Type B pancreatic cell (in vitro differentiated cells): ENCODE measurements around the gene ADGRF3. TPM values are rescaled to one million over a fixed set of nuclear protein-coding genes. Genes with fewer than 3 reads are reported as not detected.
"Not testable (repeated sequence)": the region's sequence is repeated elsewhere in the genome, so short reads cannot be mapped to it uniquely, and the experiment has no call there.

Experiments
- DNase-seq: peaks from one replicate; pipeline ENCODE4 v3.0.0; 2021; ENCODE audit warnings: mixed read lengths; ENCODE audit not compliant: unreplicated experiment; ENCODE audit errors: extremely low spot score
- H3K27ac Mint-ChIP-seq: 2 replicates; pipeline ENCODE4 v1.8.0; 2021; ENCODE audit warnings: mild to moderate bottlenecking, mixed read lengths
- H3K27me3 Mint-ChIP-seq: 2 replicates; pipeline ENCODE4 v1.8.0; 2021; ENCODE audit warnings: mixed read lengths
- H3K36me3 Mint-ChIP-seq: 2 replicates; pipeline ENCODE4 v1.8.0; 2021; ENCODE audit warnings: mixed read lengths
- H3K4me1 Mint-ChIP-seq: one replicate; pipeline ENCODE4 v1.8.0; 2021; ENCODE audit warnings: mixed read lengths; ENCODE audit not compliant: unreplicated experiment
- H3K4me3 Mint-ChIP-seq: 2 replicates; pipeline ENCODE4 v1.8.0; 2021; ENCODE audit warnings: mild to moderate bottlenecking, mixed read lengths
- H3K9me3 Mint-ChIP-seq: 2 replicates; pipeline ENCODE4 v1.8.0; 2021; ENCODE audit warnings: mixed read lengths
- CTCF ChIP-seq: fragments of 200-600 bp; sonication (generic); conservative IDR thresholded peaks from 2 replicates; pipeline ENCODE4 v1.5.0; 2021; ENCODE audit warnings: antibody characterized with exemption, mild to moderate bottlenecking
- total RNA-seq: library from RNA; stranded (reverse); gene quantifications from 2 replicates; pipeline ENCODE4 v1.2.1, GENCODE V29; 2021; ENCODE audit warnings: low replicate concordance

Gene ADGRF3
- total RNA-seq, 1 donor from 2014 or later, result 1.2 TPM

GRCh38 chr2:26384183-26384582 lies 37.6 kb upstream of the ADGRF3 start:
- TF ChIP-seq CTCF, result no peak
- H3K27ac Mint-ChIP-seq, result peak overlapping the region; percentile 41

GRCh38 chr2:26382564-26382963 lies 36.0 kb upstream of the ADGRF3 start:
- no peak overlapping the region for H3K4me3 Mint-ChIP-seq
- H3K27ac Mint-ChIP-seq, result no peak overlapping the region
- TF ChIP-seq CTCF, result no peak
- H3K36me3 Mint-ChIP-seq, result peaks cover 28% of the 10 kb centered on the region
- H3K9me3 Mint-ChIP-seq, result no peaks in the 10 kb centered on the region
- H3K4me1 Mint-ChIP-seq, result peaks cover 5% of the 10 kb centered on the region
- H3K27me3 Mint-ChIP-seq, result no peaks in the 10 kb centered on the region
- no peak for DNase-seq

More at GRCh38 chr2:26384183-26384582, 37.6 kb upstream of the ADGRF3 start:
- Mint-ChIP-seq H3K9me3 (no peaks in the 10 kb centered on the region), H3K36me3 (peaks cover 18% of the 10 kb centered on the region), H3K4me1 (peaks cover 5% of the 10 kb centered on the region), H3K4me3 (no peak overlapping the region), H3K27me3 (no peaks in the 10 kb centered on the region)
- no peak for DNase-seq

DNA sequence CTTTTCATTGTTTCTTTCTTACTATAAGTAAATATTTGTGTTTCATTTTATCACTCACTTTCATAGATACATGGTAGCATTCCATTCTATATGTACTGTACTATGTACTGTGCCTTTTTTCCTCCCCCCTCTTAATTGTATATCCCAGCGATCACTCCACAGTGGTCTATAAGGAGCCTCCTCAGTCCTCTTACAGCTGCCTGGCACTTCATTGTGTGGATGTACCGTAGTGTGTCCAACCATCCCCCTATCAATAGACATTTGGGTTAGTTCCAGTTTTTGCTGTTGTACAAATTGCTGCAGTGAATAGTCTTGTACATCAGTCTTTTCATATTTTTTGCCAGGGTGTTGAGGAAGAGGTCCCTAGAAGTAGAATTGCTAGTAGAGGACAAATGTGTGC lies 33.7 kb upstream of the ADGRF3 start:
- Mint-ChIP-seq H3K27ac (no peak overlapping the region), H3K4me3 (no peak overlapping the region), H3K27me3 (no peaks in the 10 kb centered on the region), H3K36me3 (peaks cover 37% of the 10 kb centered on the region), H3K9me3 (no peaks in the 10 kb centered on the region), H3K4me1 (peaks cover 5% of the 10 kb centered on the region)
- TF ChIP-seq CTCF, result no peak
- no peak for DNase-seq

GRCh38 chr2:26376799-26377198 lies 30.2 kb upstream of the ADGRF3 start:
- Mint-ChIP-seq H3K4me1 (no peaks in the 10 kb centered on the region), H3K36me3 (peaks cover 46% of the 10 kb centered on the region), H3K9me3 (no peaks in the 10 kb centered on the region), H3K27ac (peak overlapping the region; percentile 10), H3K27me3 (no peaks in the 10 kb centered on the region), H3K4me3 (peak overlapping the region; percentile 16)
- TF ChIP-seq CTCF, result no peak
- no peak for DNase-seq

DNA sequence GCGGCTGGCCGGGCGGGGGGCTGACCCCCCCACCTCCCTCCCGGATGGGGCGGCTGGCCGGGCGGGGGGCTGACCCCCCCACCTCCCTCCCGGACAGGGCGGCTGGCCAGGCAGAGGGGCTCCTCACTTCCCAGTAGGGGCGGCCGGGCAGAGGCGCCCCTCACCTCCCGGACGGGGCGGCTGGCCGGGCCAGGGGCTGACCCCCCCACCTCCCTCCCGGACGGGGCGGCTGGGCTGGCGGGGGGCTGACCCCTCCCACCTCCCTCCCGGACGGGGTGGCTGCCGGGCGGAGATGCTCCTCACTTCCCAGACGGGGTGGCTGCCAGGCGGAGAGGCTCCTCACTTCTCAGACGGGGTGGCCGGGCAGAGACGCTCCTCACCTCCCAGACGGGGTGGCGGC lies 24.3 kb upstream of the ADGRF3 start:
- H3K27me3 Mint-ChIP-seq, H3K4me1 Mint-ChIP-seq, H3K9me3 Mint-ChIP-seq, H3K4me3 Mint-ChIP-seq, DNase-seq, H3K27ac Mint-ChIP-seq: not testable (repeated sequence)
- H3K36me3 Mint-ChIP-seq, result peaks cover 36% of the 10 kb centered on the region

DNA sequence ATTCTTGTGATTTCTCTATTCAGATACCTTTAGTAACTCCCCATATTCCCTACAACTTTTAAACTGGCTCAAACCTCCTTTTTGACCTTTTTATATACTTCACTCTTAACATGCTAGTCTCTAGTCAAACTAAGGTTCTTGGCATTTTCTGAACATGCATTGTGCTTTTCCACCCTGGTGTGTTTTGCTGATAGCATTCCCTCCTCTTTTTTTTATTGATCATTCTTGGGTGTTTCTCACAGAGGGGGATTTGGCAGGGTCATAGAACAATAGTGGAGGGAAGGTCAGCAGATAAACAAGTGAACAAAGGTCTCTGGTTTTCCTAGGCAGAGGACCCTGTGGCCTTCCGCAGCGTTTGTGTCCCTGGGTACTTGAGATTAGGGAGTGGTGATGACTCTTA lies 23.1 kb upstream of the ADGRF3 start:
- Mint-ChIP-seq H3K27ac (peak overlapping the region; percentile 4), H3K36me3 (peaks cover 34% of the 10 kb centered on the region)
- H3K4me3 Mint-ChIP-seq, H3K4me1 Mint-ChIP-seq, DNase-seq, H3K27me3 Mint-ChIP-seq, H3K9me3 Mint-ChIP-seq: not testable (repeated sequence)

- Mint-ChIP-seq H3K4me3 (no peak overlapping the region), H3K36me3 (peaks cover 23% of the 10 kb centered on the region), H3K27ac (no peak overlapping the region), H3K4me1 (no peaks in the 10 kb centered on the region), H3K27me3 (no peaks in the 10 kb centered on the region), H3K9me3 (no peaks in the 10 kb centered on the region)
- TF ChIP-seq CTCF, result no peak
- no peak for DNase-seq
Measured at GRCh38 chr2:26366957-26367356, 20.4 kb upstream of the ADGRF3 start.
